HEK293 (cell line): ENCODE measurements around the gene DUSP16.
A peak's percentile ranks its signal among the peaks of the same experiment; 100 is the strongest.

Experiments
- CTCF ChIA-PET: fragments of 350-600 bp; formaldehyde crosslinking; extraction: SDS; loops from one replicate; lab custom pipeline; 2021; ENCODE audit warnings: antibody characterized with exemption; lab: Yijun Ruan, JAX
- POLR2A ChIA-PET: fragments of 300-600 bp; formaldehyde crosslinking; extraction: SDS; loops from one replicate; lab custom pipeline; 2020; ENCODE audit warnings: antibody characterized with exemption, inconsistent platforms; lab: Yijun Ruan, JAX
- H3K27ac ChIP-seq: fragments of 200-500 bp; sonication (Bioruptor generic); 2 replicates; pipeline ENCODE4 v1.5.1; 2014; ENCODE audit warnings: low read depth, low read length, control low read depth, inconsistent platforms; ENCODE audit errors: extremely low read depth
- H3K36me3 ChIP-seq, 2 experiments: fragments of 200-500 bp in 1 of 2; sonication (Bioruptor generic) in 1 of 2; 1 replicate in 1 of 2; 2 replicates in 1 of 2; pipeline ENCODE4 v1.5.1; 2014 to 2017; ENCODE audit warnings: inconsistent platforms in 2 of 2, low read length in 2 of 2; ENCODE audit not compliant: control insufficient read depth in 2 of 2, insufficient read depth in 1 of 2
- H3K4me1 ChIP-seq: fragments of 200-500 bp; sonication (Bioruptor generic); 2 replicates; pipeline ENCODE4 v1.5.1; 2014; ENCODE audit warnings: mild to moderate bottlenecking, low read length, inconsistent platforms; ENCODE audit not compliant: control insufficient read depth, insufficient read depth
- H3K4me3 ChIP-seq: 2 replicates; pipeline ENCODE4 v1.5.1; 2011; ENCODE audit warnings: low read depth, mild to moderate bottlenecking, control low read depth, low read length, moderate library complexity
- H3K9me3 ChIP-seq: fragments of 200-500 bp; sonication (Bioruptor generic); 2 replicates; pipeline ENCODE4 v1.5.1; 2014; ENCODE audit warnings: low read depth, low read length, inconsistent platforms; ENCODE audit not compliant: control insufficient read depth, insufficient read depth
- KLF1 ChIP-seq: fragments of 450-650 bp; formaldehyde crosslinking; IDR thresholded peaks from 2 replicates; pipeline ENCODE4 v1.5.1; 2016; ENCODE audit warnings: missing biosample characterization, missing genetic modification characterization
- OSR2 ChIP-seq: fragments of 450-650 bp; formaldehyde crosslinking; IDR thresholded peaks from 2 replicates; pipeline ENCODE4 v1.5.1; 2016; ENCODE audit warnings: missing biosample characterization, missing genetic modification characterization
- PRDM6 ChIP-seq: fragments of 450-650 bp; formaldehyde crosslinking; IDR thresholded peaks from 2 replicates; pipeline ENCODE4 v1.5.1; 2017; ENCODE audit warnings: missing biosample characterization, missing genetic modification characterization
- YY1 ChIP-seq: fragments of 450-650 bp; formaldehyde crosslinking; IDR thresholded peaks from 2 replicates; pipeline ENCODE4 v1.5.1; 2018; ENCODE audit warnings: missing biosample characterization, missing genetic modification characterization
- ZBTB17 ChIP-seq: fragments of 450-650 bp; formaldehyde crosslinking; IDR thresholded peaks from 2 replicates; pipeline ENCODE4 v1.5.1; 2016; ENCODE audit warnings: missing biosample characterization, missing genetic modification characterization
- ZBTB20 ChIP-seq: fragments of 450-650 bp; formaldehyde crosslinking; IDR thresholded peaks from 2 replicates; pipeline ENCODE4 v1.5.1; 2016; ENCODE audit warnings: missing biosample characterization, missing genetic modification characterization
- ZBTB21 ChIP-seq: fragments of 450-650 bp; formaldehyde crosslinking; IDR thresholded peaks from 2 replicates; pipeline ENCODE4 v1.5.1; 2017; ENCODE audit warnings: missing biosample characterization, missing genetic modification characterization
- ZBTB7A ChIP-seq: fragments of 450-650 bp; formaldehyde crosslinking; IDR thresholded peaks from 2 replicates; pipeline ENCODE4 v1.5.1; 2016; ENCODE audit warnings: low read depth, missing biosample characterization, missing genetic modification characterization
- ZBTB8A ChIP-seq: fragments of 450-650 bp; formaldehyde crosslinking; IDR thresholded peaks from 2 replicates; pipeline ENCODE4 v1.5.1; 2016; ENCODE audit warnings: missing biosample characterization, missing genetic modification characterization
- ZEB2 ChIP-seq: fragments of 450-650 bp; formaldehyde crosslinking; IDR thresholded peaks from 2 replicates; pipeline ENCODE4 v1.5.1; 2016; ENCODE audit warnings: missing biosample characterization, missing genetic modification characterization
- ZNF121 ChIP-seq: fragments of 450-650 bp; formaldehyde crosslinking; IDR thresholded peaks from 2 replicates; pipeline ENCODE4 v1.5.1; 2016; ENCODE audit warnings: missing biosample characterization, missing genetic modification characterization
- ZNF138 ChIP-seq: fragments of 450-650 bp; formaldehyde crosslinking; IDR thresholded peaks from 2 replicates; pipeline ENCODE4 v1.5.1; 2016; ENCODE audit warnings: missing biosample characterization, missing genetic modification characterization, borderline replicate concordance
- ZNF169 ChIP-seq: fragments of 450-650 bp; formaldehyde crosslinking; IDR thresholded peaks from 2 replicates; pipeline ENCODE4 v1.5.1; 2016; ENCODE audit warnings: missing biosample characterization, missing genetic modification characterization
- ZNF19 ChIP-seq: fragments of 450-650 bp; formaldehyde crosslinking; IDR thresholded peaks from 2 replicates; pipeline ENCODE4; 2016; ENCODE audit warnings: missing biosample characterization, missing genetic modification characterization, low read depth
- ZNF223 ChIP-seq: fragments of 450-650 bp; formaldehyde crosslinking; IDR thresholded peaks from 2 replicates; pipeline ENCODE4 v1.5.1; 2016; ENCODE audit warnings: missing biosample characterization, missing genetic modification characterization
- ZNF280C ChIP-seq: fragments of 450-650 bp; formaldehyde crosslinking; IDR thresholded peaks from 2 replicates; pipeline ENCODE4 v1.5.1; 2016; ENCODE audit warnings: missing biosample characterization, missing genetic modification characterization
- ZNF354C ChIP-seq: fragments of 450-650 bp; formaldehyde crosslinking; IDR thresholded peaks from 2 replicates; pipeline ENCODE4 v1.5.1; 2016; ENCODE audit warnings: missing biosample characterization, missing genetic modification characterization, low read depth, borderline replicate concordance
- ZNF398 ChIP-seq: fragments of 450-650 bp; formaldehyde crosslinking; IDR thresholded peaks from 2 replicates; pipeline ENCODE4 v1.5.1; 2017; ENCODE audit warnings: missing biosample characterization, missing genetic modification characterization
- ZNF423 ChIP-seq: fragments of 450-650 bp; formaldehyde crosslinking; IDR thresholded peaks from 2 replicates; pipeline ENCODE4 v1.5.1; 2016; ENCODE audit warnings: missing biosample characterization, missing genetic modification characterization
- ZNF48 ChIP-seq: fragments of 450-650 bp; formaldehyde crosslinking; IDR thresholded peaks from 2 replicates; pipeline ENCODE4 v1.5.1; 2016; ENCODE audit warnings: missing biosample characterization, missing genetic modification characterization
- ZNF488 ChIP-seq: fragments of 450-650 bp; formaldehyde crosslinking; IDR thresholded peaks from 2 replicates; pipeline ENCODE4 v1.5.1; 2016; ENCODE audit warnings: missing biosample characterization, missing genetic modification characterization
- ZNF501 ChIP-seq: fragments of 450-650 bp; formaldehyde crosslinking; IDR thresholded peaks from 2 replicates; pipeline ENCODE4 v1.5.1; 2016; ENCODE audit warnings: missing biosample characterization, missing genetic modification characterization
- ZNF513 ChIP-seq: fragments of 450-650 bp; IDR thresholded peaks from 2 replicates; pipeline ENCODE4 v1.5.1; 2018; ENCODE audit warnings: missing biosample characterization, missing genetic modification characterization
- ZNF521 ChIP-seq: fragments of 450-650 bp; formaldehyde crosslinking; IDR thresholded peaks from 2 replicates; pipeline ENCODE4 v1.5.1; 2017; ENCODE audit warnings: missing biosample characterization, mild to moderate bottlenecking, missing genetic modification characterization
- ZNF558 ChIP-seq: fragments of 450-650 bp; formaldehyde crosslinking; IDR thresholded peaks from 2 replicates; pipeline ENCODE4 v1.5.1; 2016; ENCODE audit warnings: missing biosample characterization, missing genetic modification characterization
- ZNF658 ChIP-seq: fragments of 450-650 bp; formaldehyde crosslinking; IDR thresholded peaks from 2 replicates; pipeline ENCODE4; 2016; ENCODE audit warnings: missing biosample characterization, missing genetic modification characterization
- ZNF670 ChIP-seq: fragments of 450-650 bp; formaldehyde crosslinking; IDR thresholded peaks from 2 replicates; pipeline ENCODE4 v1.5.1; 2016; ENCODE audit warnings: missing biosample characterization, missing genetic modification characterization, low read depth

DUSP16 gene

GRCh38 chr12:12540261-12541013 is 22.2 kb downstream of the DUSP16 start:
- ChIA-PET POLR2A (no interaction called here), CTCF (interaction anchor here (0.7 kb wide), 1 partner anchor 24 kb away, joined by 3 read pairs; no protein-coding TSS in a partner anchor)
- peaks cover 0 to 6% of the 10 kb centered on the region in 2 experiments; a peak in 1 of 3 replicates for H3K36me3 ChIP-seq
- TF ChIP-seq ZNF48 (tag by site-specific recombination) = no peak
- no peak for TF ChIP-seq ZNF658 (tag by site-specific recombination)
- TF ChIP-seq OSR2 (tag by site-specific recombination) = no peak
- no peak for TF ChIP-seq ZNF558 (tag by site-specific recombination)
- TF ChIP-seq ZNF488 = no peak
- TF ChIP-seq ZEB2 (tag by site-specific recombination) = no peak
- TF ChIP-seq ZNF19 (tag by site-specific recombination) = no peak
- TF ChIP-seq ZBTB21 (tag by site-specific recombination) = no peak
- no peak for TF ChIP-seq ZNF513
- TF ChIP-seq ZNF521 (tag by site-specific recombination) = no peak
- TF ChIP-seq ZNF423 = no peak
- TF ChIP-seq ZNF670 (tag by site-specific recombination) = no peak
- no peak for TF ChIP-seq ZNF354C (tag by site-specific recombination)
- no peak for TF ChIP-seq ZBTB7A (tag by site-specific recombination)
- no peak overlapping the region for H3K4me3 ChIP-seq
- no peak overlapping the region for H3K27ac ChIP-seq
- no peaks in the 10 kb centered on the region for H3K9me3 ChIP-seq
- no peaks in the 10 kb centered on the region; the same call in 1 of the 2 replicates for H3K4me1 ChIP-seq

- Histone ChIP-seq H3K27ac (no peak overlapping the region), H3K4me3 (no peak overlapping the region), H3K9me3 (no peaks in the 10 kb centered on the region), H3K4me1 (peaks cover 2% of the 10 kb centered on the region; the same call in 1 of the 2 replicates), H3K36me3 (peaks cover 0 to 3% of the 10 kb centered on the region in 2 experiments; a peak in 1 of 3 replicates)
- ChIA-PET POLR2A (no interaction called here), CTCF (interaction anchor here (0.7 kb wide), 1 partner anchor 25 kb away, joined by 3 read pairs; no protein-coding TSS in a partner anchor)
- TF ChIP-seq PRDM6 (tag by site-specific recombination) (peak; percentile 74), ZNF501 (no peak), ZBTB8A (tag by site-specific recombination) (peak; percentile 41), ZNF169 (tag by site-specific recombination) (no peak), YY1 (tag by site-specific recombination) (no peak), ZBTB20 (tag by site-specific recombination) (peak; percentile 66), KLF1 (peak; percentile 81), ZNF398 (tag by site-specific recombination) (no peak), ZNF121 (no peak), ZNF280C (tag by site-specific recombination) (no peak), ZBTB17 (tag by site-specific recombination) (no peak), ZNF670 (tag by site-specific recombination) (no peak), ZNF138 (tag by site-specific recombination) (no peak), ZNF223 (tag by site-specific recombination) (no peak)
Observed at GRCh38 chr12:12539028-12539810, 23.4 kb downstream of the DUSP16 start.
